ENCODE measurements around the gene HDAC4. TPM values are rescaled to one million over a fixed set of nuclear protein-coding genes. Genes with fewer than 3 reads are reported as not detected.

Gene HDAC4
- total RNA-seq, 1 experiment from 2014 or later: 32.0 TPM

- TF ChIP-seq CTCF (conservative IDR thresholded peaks at IDR 0.05): no peak
- Mint-ChIP-seq H3K4me1 (peaks cover 51 to 53% of the 10 kb centered on the region in 2 experiments), H3K9me3 (no peaks in the 10 kb centered on the region), H3K36me3 (ENCODE audit: insufficient read depth in 1 of 3, low read depth in 3 of 3) (peaks cover 10 to 17% (median 12%) of the 10 kb centered on the region in 3 experiments), H3K27me3 (ENCODE audit: low read depth) (no peaks in the 10 kb centered on the region), H3K4me3 (no peak overlapping the region), H3K27ac (peak overlapping the region in 2 of 3 experiments; percentile 52 to 82; a peak in 1 of 7 replicates)
- WGBS (ENCODE audit: extremely low coverage, insufficient read length, low lambda C conversion rate): no CpG with 5 or more reads among the region's 6 CpGs
- no peak overlapping the region for H2AFZ ChIP-seq (ENCODE audit: low read length)
- no peak overlapping the region for H2BK5ac ChIP-seq (ENCODE audit: insufficient read length, low read length)
- no peak overlapping the region for H2AK5ac ChIP-seq (ENCODE audit: insufficient read length, low read length)
- H4K20me1 ChIP-seq (ENCODE audit: control insufficient read depth, insufficient read depth, insufficient read length): no peaks in the 10 kb centered on the region
- H2BK120ac ChIP-seq (ENCODE audit: low read depth, low read length, poor library complexity, severe bottlenecking): no peak overlapping the region
- no peak overlapping the region for H2BK12ac ChIP-seq (ENCODE audit: insufficient read length, low read depth, low read length)
- H3K27me3 ChIP-seq (ENCODE audit: insufficient read depth, low read length): no peaks in the 10 kb centered on the region
- peaks cover 7% of the 10 kb centered on the region; the same call in 1 of the 2 replicates for H3K79me2 ChIP-seq (ENCODE audit: insufficient read depth, low read length)
- H3K4ac ChIP-seq (ENCODE audit: low read depth, low read length): no peak overlapping the region
- H2BK20ac ChIP-seq (ENCODE audit: low read depth, low read length, poor library complexity, severe bottlenecking): no peak overlapping the region
- H3K4me1 ChIP-seq (ENCODE audit: insufficient read depth, low read length): peaks cover 4% of the 10 kb centered on the region; the same call in 1 of the 2 replicates
- no peaks in the 10 kb centered on the region for H3K9me3 ChIP-seq (ENCODE audit: control insufficient read depth, low read depth, low read length)
- no peak overlapping the region for H3K4me2 ChIP-seq (ENCODE audit: insufficient read depth, insufficient read length, low read length)
- no peak overlapping the region for H3K14ac ChIP-seq (ENCODE audit: insufficient read depth, low read length)
- no peak overlapping the region for H3K18ac ChIP-seq (ENCODE audit: insufficient read length, low read depth, low read length)
- DNase-seq: no peak
- no peak overlapping the region for H3K23ac ChIP-seq (ENCODE audit: insufficient read length, low read depth, low read length)
- no peak overlapping the region for H3K27ac ChIP-seq (ENCODE audit: insufficient read length, low read depth, low read length)
- H3K9ac ChIP-seq (ENCODE audit: extremely low read depth, insufficient read length, low read length): no peak overlapping the region
- no peak overlapping the region for H4K91ac ChIP-seq (ENCODE audit: insufficient read length, low read depth, low read length)
- H3K79me1 ChIP-seq (ENCODE audit: insufficient read depth, low read depth, low read length, poor library complexity, severe bottlenecking): peaks cover 2% of the 10 kb centered on the region
- H4K8ac ChIP-seq (replicated peaks; ENCODE audit: insufficient read length, low read depth, low read length): no peak overlapping the region
- no peak overlapping the region for H4K5ac ChIP-seq (ENCODE audit: insufficient read length, low read depth, low read length)
- H3K23me2 ChIP-seq (ENCODE audit: insufficient read length, low read depth, low read length, poor library complexity, severe bottlenecking): no peaks in the 10 kb centered on the region
- no peak overlapping the region for H3T11ph ChIP-seq (ENCODE audit: low read length)
- H2BK15ac ChIP-seq (ENCODE audit: low read depth, low read length): no peak overlapping the region
- no peak overlapping the region for H3K56ac ChIP-seq (ENCODE audit: insufficient read length, low read depth, low read length)
Measured at GRCh38 chr2:239382384-239382880, 18.4 kb downstream of the HDAC4 start.
